GM23338 (cell line): Measurements from ENCODE around the gene CD4. TPM values are rescaled to one million over a fixed set of nuclear protein-coding genes. Genes with fewer than 3 reads are reported as not detected.
A peak's percentile ranks its signal among the peaks of the same experiment; 100 is the strongest.

Source experiments
- ATAC-seq: fragments of 200-7000 bp; cut with Tn5 transposase; 3 replicates; pipeline ENCODE4 v1.9.1; 2020
- DNase-seq: peaks from one replicate; pipeline ENCODE4 v3.0.0-alpha.2; 2015; ENCODE audit warnings: low spot score
- H2AFZ ChIP-seq: fragments of 200-600 bp; sonication (generic); 2 replicates; pipeline ENCODE4 v1.8.0; 2016; ENCODE audit warnings: antibody characterized with exemption, mild to moderate bottlenecking, moderate library complexity
- H3F3A ChIP-seq: fragments of 200-600 bp; sonication (generic); replicated peaks from 2 replicates; pipeline ENCODE4 v1.8.0; 2017; ENCODE audit warnings: antibody characterized with exemption, mixed run types, low read depth
- H3K27ac ChIP-seq: fragments of 200-600 bp; sonication (generic); 2 replicates; pipeline ENCODE4 v1.6.1; 2016; ENCODE audit warnings: low read depth
- H3K27me3 ChIP-seq: fragments of 200-600 bp; sonication (generic); 2 replicates; pipeline ENCODE4 v1.8.0; 2016; ENCODE audit warnings: mild to moderate bottlenecking, mixed run types, moderate library complexity; ENCODE audit not compliant: insufficient read depth
- H3K36me3 ChIP-seq: fragments of 200-600 bp; sonication (generic); 2 replicates; pipeline ENCODE4 v1.8.0; 2016; ENCODE audit warnings: mild to moderate bottlenecking; ENCODE audit not compliant: insufficient read depth
- H3K4me1 ChIP-seq: fragments of 200-600 bp; sonication (generic); 2 replicates; pipeline ENCODE4 v1.8.0; 2016; ENCODE audit warnings: mild to moderate bottlenecking, moderate library complexity; ENCODE audit not compliant: insufficient read depth
- H3K4me2 ChIP-seq: fragments of 200-600 bp; sonication (generic); 2 replicates; pipeline ENCODE4 v1.7.1; 2017; ENCODE audit warnings: mixed run types
- H3K4me3 ChIP-seq: fragments of 200-600 bp; sonication (generic); 2 replicates; pipeline ENCODE4 v1.6.1; 2016; ENCODE audit warnings: mixed run types
- H3K79me2 ChIP-seq: fragments of 200-600 bp; sonication (generic); replicated peaks from 2 replicates; pipeline ENCODE4 v1.8.0; 2017; ENCODE audit warnings: mild to moderate bottlenecking; ENCODE audit not compliant: insufficient read depth
- H3K9me2 ChIP-seq: fragments of 200-600 bp; sonication (generic); 2 replicates; pipeline ENCODE4 v1.8.0; 2017; ENCODE audit not compliant: insufficient read depth
- H4K20me1 ChIP-seq: fragments of 200-600 bp; sonication (generic); replicated peaks from 2 replicates; pipeline ENCODE4 v1.8.0; 2017; ENCODE audit warnings: mild to moderate bottlenecking; ENCODE audit not compliant: insufficient read depth
- H3K27ac Mint-ChIP-seq: 2 replicates; pipeline ENCODE4 v1.8.0; 2020; ENCODE audit warnings: inconsistent platforms, mild to moderate bottlenecking, moderate library complexity, mixed read lengths
- H3K27me3 Mint-ChIP-seq: 3 replicates; pipeline ENCODE4 v1.8.0; 2022; ENCODE audit warnings: low read depth, mild to moderate bottlenecking, moderate library complexity, mixed read lengths, inconsistent platforms; ENCODE audit not compliant: insufficient read depth, poor library complexity
- H3K36me3 Mint-ChIP-seq: 3 replicates; pipeline ENCODE4 v1.8.0; 2021; ENCODE audit warnings: low read depth, mild to moderate bottlenecking, inconsistent platforms, moderate library complexity, mixed read lengths
- H3K4me1 Mint-ChIP-seq: 3 replicates; pipeline ENCODE4 v1.8.0; 2020; ENCODE audit warnings: mild to moderate bottlenecking, inconsistent platforms, mixed read lengths
- H3K4me3 Mint-ChIP-seq: 3 replicates; pipeline ENCODE4 v1.8.0; 2021; ENCODE audit warnings: moderate library complexity, mild to moderate bottlenecking, inconsistent platforms, mixed read lengths
- H3K9me3 Mint-ChIP-seq: 3 replicates; pipeline ENCODE4 v1.8.0; 2020; ENCODE audit warnings: moderate library complexity, mild to moderate bottlenecking, inconsistent platforms, mixed read lengths
- CREB1 ChIP-seq: fragments of 250-450 bp; sonication (Bioruptor Pico); IDR thresholded peaks from 2 replicates; pipeline ENCODE4 v1.5.0; 2020; ENCODE audit warnings: low read depth, mild to moderate bottlenecking, moderate library complexity
- ETS1 ChIP-seq: IDR thresholded peaks from 2 replicates; pipeline ENCODE4 v1.6.1; 2016; ENCODE audit warnings: antibody characterized with exemption
- POLR2AphosphoS5 ChIP-seq: IDR thresholded peaks from 2 replicates; pipeline ENCODE4 v1.6.1; 2016; ENCODE audit warnings: antibody characterized with exemption, low read depth
- ZNF114 ChIP-seq: fragments of 250-450 bp; sonication (Bioruptor Pico); IDR thresholded peaks from 2 replicates; pipeline ENCODE4 v1.5.0; 2020; ENCODE audit warnings: mild to moderate bottlenecking, moderate library complexity
- ZNF331 ChIP-seq: fragments of 250-450 bp; sonication (Bioruptor Pico); IDR thresholded peaks from 2 replicates; pipeline ENCODE4 v1.5.0; 2020; ENCODE audit warnings: low read depth, mild to moderate bottlenecking, moderate library complexity
- ZNF462 ChIP-seq: fragments of 250-450 bp; sonication (Bioruptor Pico); IDR thresholded peaks from 2 replicates; pipeline ENCODE4 v1.5.0; 2020; ENCODE audit warnings: mild to moderate bottlenecking, moderate library complexity
- polyA plus RNA-seq: library from polyadenylated mRNA; unstranded; fragments of >200 nt; fragmentation: Nextera tagmentation; extraction: Ambion mirVana; gene quantifications from 2 replicates; pipeline ENCODE4 v1.2.1, GENCODE V29; 2016
- total RNA-seq: library from RNA; depleted of rRNA; stranded (reverse); fragments of >200 nt; shearing (Covaris generic); gene quantifications from 2 replicates; pipeline ENCODE4 v1.2.3, GENCODE V29; 2014

CD4 gene
- total and polyA plus RNA-seq, 2 experiments from 2014 or later = 1.5 to 2.0 TPM

GRCh38 chr12:6851921-6852650 is 62.8 kb downstream of the CD4 start, which contains the start of gene USP5:
Gene USP5 (plus strand): TSS chr12:6852150. CDS start chr12:6852180, 30 bp downstream.
- Histone ChIP-seq H3K27me3 (no peaks in the 10 kb centered on the region), H3K79me2 (peaks cover 41% of the 10 kb centered on the region), H3K4me1 (peaks cover 19% of the 10 kb centered on the region), H3F3A (peaks cover 14% of the 10 kb centered on the region; the same call in 1 of the 2 replicates), H3K27ac (peak within 1 kb of the TSS; percentile 20; the same call in 1 of the 2 replicates), H3K4me2 (peak within 1 kb of the TSS; percentile 83), H3K9me2 (no peaks in the 10 kb centered on the region), H2AFZ (peak within 1 kb of the TSS; percentile 69), H3K36me3 (peaks cover 31% of the 10 kb centered on the region), H3K4me3 (peak within 1 kb of the TSS; percentile 80), H4K20me1 (peaks cover 4% of the 10 kb centered on the region; the same call in 1 of the 2 replicates)
- ATAC-seq (peak; percentile 81), DNase-seq (peak; percentile 100)
- H3K9me3 Mint-ChIP-seq = no peaks in the 10 kb centered on the region
- H3K36me3 Mint-ChIP-seq = peaks cover 51% of the 10 kb centered on the region
- TF ChIP-seq ZNF114 (peak; percentile 98; the same call in 1 of the 2 replicates), ZNF331 (CRISPR knock-in tag) (peak; percentile 58; the same call in 1 of the 2 replicates), ETS1 (peak; percentile 100), CREB1 (CRISPR knock-in tag) (peak; percentile 83), POLR2AphosphoS5 (peak; percentile 77), ZNF462 (no peak)
- H3K4me3 Mint-ChIP-seq = peak within 1 kb of the TSS; percentile 95
- peak within 1 kb of the TSS; percentile 99 for H3K27ac Mint-ChIP-seq
- peaks cover 15% of the 10 kb centered on the region for H3K4me1 Mint-ChIP-seq
- peaks cover 24% of the 10 kb centered on the region for H3K27me3 Mint-ChIP-seq
